ENCODE measurements around the gene DHRSX. TPM values are rescaled to one million over a fixed set of nuclear protein-coding genes. Genes with fewer than 3 reads are reported as not detected.

The DHRSX gene
- total RNA-seq, 1 experiment from 2014 or later: 23.9 TPM

DNA sequence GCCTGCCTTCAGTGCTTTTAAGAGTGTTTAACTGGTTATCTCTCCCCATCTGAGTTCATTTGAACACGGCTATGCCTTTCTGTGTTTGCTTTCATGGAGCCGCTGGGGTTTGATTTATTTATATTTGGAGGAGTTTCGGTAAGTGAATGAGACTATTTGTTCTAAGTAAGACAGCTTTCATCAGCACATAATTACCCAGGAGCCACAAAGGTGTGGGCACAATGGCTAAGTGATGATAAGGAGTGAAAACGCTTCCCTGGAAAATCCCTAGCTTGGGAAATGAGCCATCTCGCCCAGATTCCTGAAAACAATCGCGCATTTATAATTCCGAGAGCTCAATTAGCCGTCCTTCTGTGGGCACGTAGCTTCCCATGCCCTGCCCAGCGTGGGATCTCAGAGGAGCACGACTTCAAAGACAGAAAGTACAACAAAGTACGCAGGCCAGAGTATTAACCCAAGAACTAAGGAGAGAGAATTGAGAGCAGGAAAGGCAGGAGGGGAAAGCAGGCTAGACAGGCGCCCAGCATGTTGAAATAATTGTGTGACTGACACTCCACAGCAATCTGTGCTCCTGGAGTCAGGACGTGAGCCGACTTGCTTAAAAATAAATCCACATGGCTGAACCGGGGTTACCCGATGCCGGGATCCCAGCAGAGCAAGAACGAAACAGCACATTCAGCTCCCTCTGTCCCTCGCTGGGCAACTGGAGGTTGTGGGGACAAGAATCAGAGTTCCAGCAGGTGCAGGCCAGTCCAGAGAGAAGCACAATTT lies 99.0 kb downstream of the DHRSX start:
- DNase-seq (ENCODE audit: unreplicated experiment): peak; percentile 69
- Mint-ChIP-seq H3K27me3 (ENCODE audit: insufficient read depth, unreplicated experiment) (no peaks in the 10 kb centered on the region), H3K9me3 (ENCODE audit: unreplicated experiment) (no peaks in the 10 kb centered on the region), H3K36me3 (ENCODE audit: insufficient read depth, unreplicated experiment) (peaks cover 26% of the 10 kb centered on the region), H3K4me1 (ENCODE audit: insufficient read depth, unreplicated experiment) (peaks cover 26% of the 10 kb centered on the region), H3K27ac (ENCODE audit: low read depth, unreplicated experiment) (peak overlapping the region; percentile 96), H3K4me3 (ENCODE audit: unreplicated experiment) (peak overlapping the region; percentile 61)
- intact Hi-C loops (cut with micrococcal nuclease): no loop called here
- POLR2A ChIA-PET: no interaction called here
- CTCF ChIA-PET: no interaction called here
- TF ChIP-seq, protein P1, sequence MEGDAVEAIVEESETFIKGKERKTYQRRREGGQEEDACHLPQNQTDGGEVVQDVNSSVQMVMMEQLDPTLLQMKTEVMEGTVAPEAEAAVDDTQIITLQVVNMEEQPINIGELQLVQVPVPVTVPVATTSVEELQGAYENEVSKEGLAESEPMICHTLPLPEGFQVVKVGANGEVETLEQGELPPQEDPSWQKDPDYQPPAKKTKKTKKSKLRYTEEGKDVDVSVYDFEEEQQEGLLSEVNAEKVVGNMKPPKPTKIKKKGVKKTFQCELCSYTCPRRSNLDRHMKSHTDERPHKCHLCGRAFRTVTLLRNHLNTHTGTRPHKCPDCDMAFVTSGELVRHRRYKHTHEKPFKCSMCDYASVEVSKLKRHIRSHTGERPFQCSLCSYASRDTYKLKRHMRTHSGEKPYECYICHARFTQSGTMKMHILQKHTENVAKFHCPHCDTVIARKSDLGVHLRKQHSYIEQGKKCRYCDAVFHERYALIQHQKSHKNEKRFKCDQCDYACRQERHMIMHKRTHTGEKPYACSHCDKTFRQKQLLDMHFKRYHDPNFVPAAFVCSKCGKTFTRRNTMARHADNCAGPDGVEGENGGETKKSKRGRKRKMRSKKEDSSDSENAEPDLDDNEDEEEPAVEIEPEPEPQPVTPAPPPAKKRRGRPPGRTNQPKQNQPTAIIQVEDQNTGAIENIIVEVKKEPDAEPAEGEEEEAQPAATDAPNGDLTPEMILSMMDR (IDR thresholded peaks at IDR 0.05; ENCODE audit: unreplicated experiment): no peak
- no TSS peak for BruUV-seq (replicated peaks)

DNA sequence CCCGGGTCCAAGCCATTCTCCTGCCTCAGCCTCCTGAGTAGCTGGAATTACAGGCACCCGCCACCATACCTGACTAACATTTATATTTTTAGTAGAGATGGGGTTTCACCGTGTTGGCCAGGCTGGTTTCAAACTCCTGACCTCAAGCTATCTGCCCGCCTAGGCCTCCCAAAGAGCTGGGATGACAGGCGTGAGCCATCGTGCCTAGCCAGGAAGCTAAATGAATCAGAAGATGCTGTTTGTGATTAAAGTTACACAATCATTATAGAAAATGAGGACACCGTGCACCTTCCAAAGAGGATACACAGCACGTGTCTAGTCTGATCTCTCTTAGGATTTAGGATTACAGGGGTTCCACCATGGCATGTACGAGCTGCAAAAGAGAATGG lies 99.6 kb downstream of the DHRSX start:
- H3K4me1 Mint-ChIP-seq (ENCODE audit: insufficient read depth, unreplicated experiment): peaks cover 26% of the 10 kb centered on the region
- BruUV-seq (replicated peaks): no TSS peak
- POLR2A ChIA-PET: no interaction called here
- CTCF ChIA-PET: no interaction called here
- H3K27ac Mint-ChIP-seq (ENCODE audit: low read depth, unreplicated experiment): peak overlapping the region; percentile 96
- H3K27me3 Mint-ChIP-seq (ENCODE audit: insufficient read depth, unreplicated experiment): no peaks in the 10 kb centered on the region
- H3K9me3 Mint-ChIP-seq (ENCODE audit: unreplicated experiment): no peaks in the 10 kb centered on the region
- peak; percentile 79 for DNase-seq (ENCODE audit: unreplicated experiment)
- peak overlapping the region; percentile 61 for H3K4me3 Mint-ChIP-seq (ENCODE audit: unreplicated experiment)
- intact Hi-C loops (cut with micrococcal nuclease): no loop called here
- TF ChIP-seq, protein P1 (IDR thresholded peaks at IDR 0.05; ENCODE audit: unreplicated experiment): no peak
- peaks cover 30% of the 10 kb centered on the region for H3K36me3 Mint-ChIP-seq (ENCODE audit: insufficient read depth, unreplicated experiment)

DNA sequence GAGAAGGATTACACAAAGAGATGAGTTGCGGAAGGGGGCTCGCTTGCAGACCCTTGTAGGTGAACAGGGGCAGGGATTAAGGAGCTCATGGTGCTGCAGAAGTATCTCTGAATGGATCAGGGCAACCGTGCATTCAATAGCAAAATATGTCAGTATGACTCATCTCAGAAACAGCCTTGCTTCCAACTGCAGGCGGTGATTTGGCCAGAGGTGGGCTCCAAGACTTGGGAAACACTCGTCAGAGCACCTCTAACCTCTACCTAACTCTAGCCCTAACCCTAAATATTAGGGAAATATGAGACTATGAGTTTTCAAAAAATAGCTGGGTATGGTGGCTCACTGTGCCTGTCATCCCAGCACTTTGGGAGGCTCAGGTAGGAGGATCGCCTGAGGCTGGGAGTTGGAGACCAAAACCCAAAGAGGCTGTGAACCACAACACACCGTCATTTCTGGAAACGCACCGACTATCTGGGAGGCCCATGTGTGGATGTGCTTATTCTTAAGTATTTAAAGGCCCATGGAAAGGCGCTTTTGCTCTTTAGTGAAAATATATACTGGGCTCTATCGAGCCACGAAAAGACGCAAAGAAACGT lies 102.6 kb downstream of the DHRSX start:
- H3K27me3 Mint-ChIP-seq (ENCODE audit: insufficient read depth, unreplicated experiment): no peaks in the 10 kb centered on the region
- intact Hi-C loops (cut with micrococcal nuclease): no loop called here
- POLR2A ChIA-PET: no interaction called here
- TF ChIP-seq, protein P1 (IDR thresholded peaks at IDR 0.05; ENCODE audit: unreplicated experiment): no peak
- DNase-seq (ENCODE audit: unreplicated experiment): peak; percentile 40
- H3K9me3 Mint-ChIP-seq (ENCODE audit: unreplicated experiment): no peaks in the 10 kb centered on the region
- no peak overlapping the region for H3K4me3 Mint-ChIP-seq (ENCODE audit: unreplicated experiment)
- H3K4me1 Mint-ChIP-seq (ENCODE audit: insufficient read depth, unreplicated experiment): peaks cover 26% of the 10 kb centered on the region
- CTCF ChIA-PET: no interaction called here
- no TSS peak for BruUV-seq (replicated peaks)
- no peak overlapping the region for H3K27ac Mint-ChIP-seq (ENCODE audit: low read depth, unreplicated experiment)
- H3K36me3 Mint-ChIP-seq (ENCODE audit: insufficient read depth, unreplicated experiment): peaks cover 30% of the 10 kb centered on the region

DNA sequence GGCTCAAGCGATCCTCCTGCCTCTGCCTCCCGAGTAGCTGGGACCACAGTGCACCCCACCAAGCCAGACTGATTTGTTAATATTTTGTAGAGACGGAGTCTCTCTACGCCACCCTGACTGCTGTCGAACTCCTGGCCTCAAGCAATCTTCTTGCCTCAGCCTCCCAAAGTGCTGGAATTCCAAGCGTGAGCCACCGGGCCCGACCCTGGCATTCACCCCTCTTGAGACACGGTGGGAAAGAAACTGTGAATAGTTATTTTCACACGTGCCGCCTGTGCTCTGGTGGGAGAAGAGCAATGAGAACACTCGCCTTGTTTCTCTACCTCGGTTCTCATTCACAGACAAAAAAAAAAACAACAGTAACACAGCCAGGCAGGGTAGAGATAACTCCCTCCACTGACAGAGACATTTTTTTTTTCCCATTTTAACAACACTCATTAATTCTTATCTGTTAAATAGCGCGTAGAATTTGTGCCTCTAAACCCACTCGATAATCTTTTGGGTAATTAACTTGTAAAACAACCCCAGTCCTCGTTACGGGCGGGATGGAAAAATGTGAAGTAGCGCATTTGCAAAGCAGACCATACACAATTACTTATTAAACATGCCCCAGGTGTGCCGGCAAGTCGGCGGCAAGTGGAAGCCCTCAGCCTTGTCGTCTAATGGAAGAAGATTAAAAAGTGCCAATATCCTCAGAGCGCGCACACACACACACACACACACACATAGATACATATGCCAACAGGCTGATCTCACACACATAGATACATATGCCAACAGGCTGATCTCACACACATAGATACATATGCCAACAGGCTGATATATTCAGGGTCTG lies 103.3 kb downstream of the DHRSX start:
- no peaks in the 10 kb centered on the region for H3K27me3 Mint-ChIP-seq (ENCODE audit: insufficient read depth, unreplicated experiment)
- no peak for DNase-seq (ENCODE audit: unreplicated experiment)
- no peak overlapping the region for H3K4me3 Mint-ChIP-seq (ENCODE audit: unreplicated experiment)
- no peaks in the 10 kb centered on the region for H3K9me3 Mint-ChIP-seq (ENCODE audit: unreplicated experiment)
- BruUV-seq (replicated peaks): no TSS peak
- H3K36me3 Mint-ChIP-seq (ENCODE audit: insufficient read depth, unreplicated experiment): peaks cover 27% of the 10 kb centered on the region
- CTCF ChIA-PET: no interaction called here
- TF ChIP-seq, protein P1 (IDR thresholded peaks at IDR 0.05; ENCODE audit: unreplicated experiment): no peak
- POLR2A ChIA-PET: no interaction called here
- H3K27ac Mint-ChIP-seq (ENCODE audit: low read depth, unreplicated experiment): no peak overlapping the region
- intact Hi-C loops (cut with micrococcal nuclease): no loop called here
- peaks cover 26% of the 10 kb centered on the region for H3K4me1 Mint-ChIP-seq (ENCODE audit: insufficient read depth, unreplicated experiment)

Measured in MCF 10A (cell line).